Measurements from ENCODE around the gene CLDN19. TPM values are rescaled to one million over a fixed set of nuclear protein-coding genes. Genes with fewer than 3 reads are reported as not detected.

The CLDN19 gene
- total RNA-seq, 1 experiment from 2014 or later = not detected

- ChIA-PET POLR2A (no interaction called here), RAD21 (ENCODE audit: low non-redundant PET in 1 of 2, low total read pairs in 2 of 2, uncharacterized antibody in 2 of 2, unreplicated experiment in 2 of 2) (no interaction called here), CTCF (no interaction called here)
Measured at GRCh38 chr1:42788021-42788420, 48.0 kb upstream of the CLDN19 start.

GRCh38 chr1:42786097-42786496 lies 46.1 kb upstream of the CLDN19 start:
- ATAC-seq (no peak), DNase-seq (ENCODE audit: low read depth, low spot score) (no peak)
- no peak overlapping the region for H2AFZ ChIP-seq (ENCODE audit: low read depth, low read length, poor library complexity, severe bottlenecking)
- no peaks in the 10 kb centered on the region for H3K36me3 ChIP-seq (ENCODE audit: control insufficient read depth in 1 of 2, insufficient read depth in 2 of 2, low read length in 2 of 2)
- CTCF ChIA-PET = no interaction called here
- intact Hi-C loops (cut with micrococcal nuclease) = no loop called here
- no TSS peak for BruUV-seq (replicated peaks)
- no peak overlapping the region for H3K27ac ChIP-seq (ENCODE audit: low read depth, low read length)
- no peaks in the 10 kb centered on the region for H3K9me3 ChIP-seq (ENCODE audit: control insufficient read depth in 1 of 2, insufficient read depth in 1 of 2, low read depth in 1 of 2, low read length in 2 of 2)
- H3K4me2 ChIP-seq (ENCODE audit: low read length) = no peak overlapping the region
- RAD21 ChIA-PET (ENCODE audit: low non-redundant PET in 1 of 2, low total read pairs in 2 of 2, uncharacterized antibody in 2 of 2, unreplicated experiment in 2 of 2) = no interaction called here
- no peaks in the 10 kb centered on the region for H4K20me1 ChIP-seq (ENCODE audit: insufficient read depth)
- no peaks in the 10 kb centered on the region for H3K9me2 ChIP-seq (ENCODE audit: insufficient read depth)
- POLR2A ChIA-PET = no interaction called here
- H3K4me1 ChIP-seq (ENCODE audit: control insufficient read depth in 1 of 2, insufficient read depth in 2 of 2, low read length in 2 of 2) = peaks cover 0 to 4% of the 10 kb centered on the region in 2 experiments; a peak in 1 of 4 replicates
- H3K9ac ChIP-seq (ENCODE audit: low read length) = no peak overlapping the region
- H3K4me3 ChIP-seq (replicated peaks in 1 of 2; ENCODE audit: low read depth in 1 of 2, low read length in 2 of 2) = no peak overlapping the region
- no peaks in the 10 kb centered on the region for H3K79me2 ChIP-seq (ENCODE audit: insufficient read depth, low read length)
- H3K27me3 ChIP-seq (ENCODE audit: insufficient read depth, low read length) = no peaks in the 10 kb centered on the region
- TF ChIP-seq TCF7L2 (IDR thresholded peaks at IDR 0.05; ENCODE audit: borderline replicate concordance, extremely low read depth, insufficient read depth, insufficient read length) (no peak), REST (IDR thresholded peaks at IDR 0.05; ENCODE audit: low read depth) (no peak), POLR2AphosphoS5 (IDR thresholded peaks at IDR 0.05; ENCODE audit: low read depth, low read length) (no peak), ZFX (IDR thresholded peaks at IDR 0.05) (no peak), FOSL1 (IDR thresholded peaks at IDR 0.05; ENCODE audit: low read depth) (no peak), CTCF (IDR thresholded peaks at IDR 0.05 in 2 of 3, conservative IDR thresholded peaks at IDR 0.05 in 1 of 3; ENCODE audit: borderline replicate concordance in 1 of 3, insufficient read depth in 1 of 3, low read depth in 2 of 3, low read length in 2 of 3) (no peak), EGR1 (IDR thresholded peaks at IDR 0.05; ENCODE audit: low read depth) (no peak), YY1 (IDR thresholded peaks at IDR 0.05; ENCODE audit: extremely low read depth, insufficient replicate concordance, low read depth, low read length) (no peak), JUND (IDR thresholded peaks at IDR 0.05) (no peak), ELF1 (IDR thresholded peaks at IDR 0.05; ENCODE audit: borderline replicate concordance, low read depth) (no peak)

More at GRCh38 chr1:42788021-42788420, 48.0 kb upstream of the CLDN19 start:
- Histone ChIP-seq H4K20me1 (ENCODE audit: insufficient read depth) (no peaks in the 10 kb centered on the region), H2AFZ (ENCODE audit: low read depth, low read length, poor library complexity, severe bottlenecking) (no peak overlapping the region), H3K4me2 (ENCODE audit: low read length) (no peak overlapping the region), H3K9me3 (ENCODE audit: control insufficient read depth in 1 of 2, insufficient read depth in 1 of 2, low read depth in 1 of 2, low read length in 2 of 2) (no peaks in the 10 kb centered on the region), H3K4me3 (replicated peaks in 1 of 2; ENCODE audit: low read depth in 1 of 2, low read length in 2 of 2) (no peak overlapping the region), H3K9ac (ENCODE audit: low read length) (no peak overlapping the region), H3K79me2 (ENCODE audit: insufficient read depth, low read length) (no peaks in the 10 kb centered on the region), H3K9me2 (ENCODE audit: insufficient read depth) (no peaks in the 10 kb centered on the region), H3K4me1 (ENCODE audit: control insufficient read depth in 1 of 2, insufficient read depth in 2 of 2, low read length in 2 of 2) (peaks cover 0 to 4% of the 10 kb centered on the region in 2 experiments; a peak in 1 of 4 replicates), H3K36me3 (ENCODE audit: control insufficient read depth in 1 of 2, insufficient read depth in 2 of 2, low read length in 2 of 2) (no peaks in the 10 kb centered on the region), H3K27me3 (ENCODE audit: insufficient read depth, low read length) (no peaks in the 10 kb centered on the region), H3K27ac (ENCODE audit: low read depth, low read length) (no peak overlapping the region)
- BruUV-seq (replicated peaks) = no TSS peak
- ATAC-seq = no peak
- intact Hi-C loops (cut with micrococcal nuclease) = no loop called here
- no peak for DNase-seq (ENCODE audit: low read depth, low spot score)
- TF ChIP-seq EZH2phosphoT487 (IDR thresholded peaks at IDR 0.05; ENCODE audit: borderline replicate concordance) (no peak), ATF3 (IDR thresholded peaks at IDR 0.05) (no peak), SP1 (IDR thresholded peaks at IDR 0.05; ENCODE audit: low read depth) (no peak)
